ENCODE results near the gene UBE2B.

DNA sequence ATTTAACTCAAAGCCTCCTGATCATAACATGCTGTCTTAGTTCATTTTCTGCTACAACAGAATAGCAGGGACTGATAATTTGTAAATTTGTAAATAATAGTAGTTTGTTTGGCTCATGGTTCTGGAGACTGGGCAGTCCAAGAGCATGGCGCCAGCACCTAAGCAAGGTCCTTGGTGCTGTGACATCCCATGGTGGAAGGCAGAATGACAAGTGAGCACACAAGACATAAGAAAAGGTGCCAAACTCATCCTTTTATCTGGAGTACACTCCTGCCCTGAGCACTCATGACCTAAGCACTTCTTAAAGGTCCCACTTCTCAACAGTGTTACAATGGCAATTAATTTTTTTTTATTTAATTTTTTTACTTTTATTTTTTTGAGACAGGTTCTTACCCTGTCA lies 16.1 kb downstream of the UBE2B start:
- TF ChIP-seq, protein P1, sequence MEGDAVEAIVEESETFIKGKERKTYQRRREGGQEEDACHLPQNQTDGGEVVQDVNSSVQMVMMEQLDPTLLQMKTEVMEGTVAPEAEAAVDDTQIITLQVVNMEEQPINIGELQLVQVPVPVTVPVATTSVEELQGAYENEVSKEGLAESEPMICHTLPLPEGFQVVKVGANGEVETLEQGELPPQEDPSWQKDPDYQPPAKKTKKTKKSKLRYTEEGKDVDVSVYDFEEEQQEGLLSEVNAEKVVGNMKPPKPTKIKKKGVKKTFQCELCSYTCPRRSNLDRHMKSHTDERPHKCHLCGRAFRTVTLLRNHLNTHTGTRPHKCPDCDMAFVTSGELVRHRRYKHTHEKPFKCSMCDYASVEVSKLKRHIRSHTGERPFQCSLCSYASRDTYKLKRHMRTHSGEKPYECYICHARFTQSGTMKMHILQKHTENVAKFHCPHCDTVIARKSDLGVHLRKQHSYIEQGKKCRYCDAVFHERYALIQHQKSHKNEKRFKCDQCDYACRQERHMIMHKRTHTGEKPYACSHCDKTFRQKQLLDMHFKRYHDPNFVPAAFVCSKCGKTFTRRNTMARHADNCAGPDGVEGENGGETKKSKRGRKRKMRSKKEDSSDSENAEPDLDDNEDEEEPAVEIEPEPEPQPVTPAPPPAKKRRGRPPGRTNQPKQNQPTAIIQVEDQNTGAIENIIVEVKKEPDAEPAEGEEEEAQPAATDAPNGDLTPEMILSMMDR (IDR thresholded peaks at IDR 0.05): no peak
- TF ChIP-seq POLR2A (IDR thresholded peaks at IDR 0.05): no peak
- TF ChIP-seq POLR2AphosphoS5 (IDR thresholded peaks at IDR 0.05): no peak
